ENCODE data around the gene PRKG2. TPM values are rescaled to one million over a fixed set of nuclear protein-coding genes. Genes with fewer than 3 reads are reported as not detected.
"Not testable (repeated sequence)": the region's sequence is repeated elsewhere in the genome, so short reads cannot be mapped to it uniquely, and the experiment has no call there.

PRKG2 gene
- total RNA-seq, 2 donors from 2014 or later: 0.99 to 2.9 TPM

DNA sequence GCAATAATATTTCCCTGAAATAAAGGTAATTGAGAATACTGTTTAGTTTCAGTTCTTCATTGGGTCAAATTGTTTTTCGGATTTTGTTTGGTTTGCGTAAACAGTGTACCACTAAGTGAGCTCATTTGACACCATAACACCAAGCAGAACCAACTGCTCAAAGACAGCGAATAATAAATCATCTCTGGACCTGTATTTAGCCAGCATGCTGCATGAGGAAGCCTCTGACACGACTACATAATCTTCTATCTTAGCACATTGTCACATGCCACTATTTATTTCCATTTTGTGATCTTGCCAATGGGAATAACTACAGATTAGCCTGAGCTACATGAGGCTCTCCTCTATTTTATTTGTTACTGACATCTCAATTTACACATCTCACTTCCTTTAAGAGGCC, 12.1 kb upstream of the PRKG2 start:
- intact Hi-C loops (cut with DNase I): no loop called here
- no peak for ATAC-seq

DNA sequence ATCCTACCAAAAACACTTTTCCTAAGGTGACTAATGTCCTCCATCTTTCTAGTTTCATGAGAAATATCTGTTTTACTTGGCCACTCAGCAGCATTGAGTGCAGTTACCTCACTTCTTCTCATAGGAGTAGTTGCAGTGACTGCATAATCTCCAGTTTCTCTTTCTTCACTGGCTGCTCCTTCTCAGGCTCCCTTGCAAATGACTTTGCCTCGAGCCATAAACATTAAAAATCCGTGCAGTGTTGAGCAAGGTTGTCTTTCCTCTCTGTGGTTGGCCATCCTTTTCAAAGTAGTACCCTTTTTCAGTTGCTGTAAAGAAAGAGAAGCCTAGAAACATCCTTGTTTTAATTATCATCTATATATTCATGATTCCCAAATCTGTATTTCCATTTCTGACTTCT, 10.2 kb upstream of the PRKG2 start:
- intact Hi-C loops (cut with DNase I): no loop called here
- Histone ChIP-seq H3K27me3 (no peaks in the 10 kb centered on the region), H3K36me3 (replicated peaks in 1 of 2; ENCODE audit: insufficient read depth in 1 of 2, low read depth in 2 of 2) (no peaks in the 10 kb centered on the region), H3K9me3 (no peaks in the 10 kb centered on the region), H3K27ac (no peak overlapping the region), H3K4me1 (no peaks in the 10 kb centered on the region), H3K4me3 (no peak overlapping the region)
- no peak for ATAC-seq
- WGBS, 2 donors: 33 to 34% methylated on average over 2 of the region's 2 CpGs
- DNase-seq: no peak
- TF ChIP-seq, protein P1, sequence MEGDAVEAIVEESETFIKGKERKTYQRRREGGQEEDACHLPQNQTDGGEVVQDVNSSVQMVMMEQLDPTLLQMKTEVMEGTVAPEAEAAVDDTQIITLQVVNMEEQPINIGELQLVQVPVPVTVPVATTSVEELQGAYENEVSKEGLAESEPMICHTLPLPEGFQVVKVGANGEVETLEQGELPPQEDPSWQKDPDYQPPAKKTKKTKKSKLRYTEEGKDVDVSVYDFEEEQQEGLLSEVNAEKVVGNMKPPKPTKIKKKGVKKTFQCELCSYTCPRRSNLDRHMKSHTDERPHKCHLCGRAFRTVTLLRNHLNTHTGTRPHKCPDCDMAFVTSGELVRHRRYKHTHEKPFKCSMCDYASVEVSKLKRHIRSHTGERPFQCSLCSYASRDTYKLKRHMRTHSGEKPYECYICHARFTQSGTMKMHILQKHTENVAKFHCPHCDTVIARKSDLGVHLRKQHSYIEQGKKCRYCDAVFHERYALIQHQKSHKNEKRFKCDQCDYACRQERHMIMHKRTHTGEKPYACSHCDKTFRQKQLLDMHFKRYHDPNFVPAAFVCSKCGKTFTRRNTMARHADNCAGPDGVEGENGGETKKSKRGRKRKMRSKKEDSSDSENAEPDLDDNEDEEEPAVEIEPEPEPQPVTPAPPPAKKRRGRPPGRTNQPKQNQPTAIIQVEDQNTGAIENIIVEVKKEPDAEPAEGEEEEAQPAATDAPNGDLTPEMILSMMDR (IDR thresholded peaks at IDR 0.05): no peak
- no peak for TF ChIP-seq POLR2A (IDR thresholded peaks at IDR 0.05)

More for the DNA sequence above, 12.1 kb upstream of the PRKG2 start:
- 40 to 48% methylated on average over 4 of the region's 4 CpGs for WGBS, 2 donors
- no peak for TF ChIP-seq POLR2A (IDR thresholded peaks at IDR 0.05)
- TF ChIP-seq, protein P1 (IDR thresholded peaks at IDR 0.05): no peak
- H3K27ac ChIP-seq: no peak overlapping the region
- no peaks in the 10 kb centered on the region for H3K4me1 ChIP-seq
- no peaks in the 10 kb centered on the region for H3K36me3 ChIP-seq (replicated peaks in 1 of 2; ENCODE audit: insufficient read depth in 1 of 2, low read depth in 2 of 2)
- H3K4me3 ChIP-seq: no peak overlapping the region
- DNase-seq: no peak
- H3K9me3 ChIP-seq: no peaks in the 10 kb centered on the region
- no peaks in the 10 kb centered on the region for H3K27me3 ChIP-seq

DNA sequence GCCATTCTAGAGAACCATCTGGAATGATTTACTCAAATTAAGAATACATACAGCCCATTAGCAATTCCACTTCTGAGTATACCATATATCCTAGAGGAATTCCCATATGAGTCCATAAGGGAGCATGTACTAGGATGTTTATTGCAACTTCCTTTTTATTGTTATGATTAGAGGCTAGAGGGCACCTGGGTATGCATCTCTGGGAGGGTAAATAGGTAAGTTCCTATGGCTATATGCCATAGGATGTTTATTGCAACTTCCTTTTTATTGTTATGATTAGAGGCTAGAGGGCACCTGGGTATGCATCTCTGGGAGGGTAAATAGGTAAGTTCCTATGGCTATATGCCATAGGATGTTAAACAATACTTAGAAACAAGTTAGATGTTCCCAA, 7.1 kb upstream of the PRKG2 start:
- H3K9me3 ChIP-seq; H3K36me3 ChIP-seq (replicated peaks in 1 of 2; ENCODE audit: insufficient read depth in 1 of 2, low read depth in 2 of 2); ATAC-seq; H3K4me1 ChIP-seq; DNase-seq; H3K27ac ChIP-seq; H3K27me3 ChIP-seq; intact Hi-C loops (cut with DNase I); H3K4me3 ChIP-seq: not testable (repeated sequence)

DNA sequence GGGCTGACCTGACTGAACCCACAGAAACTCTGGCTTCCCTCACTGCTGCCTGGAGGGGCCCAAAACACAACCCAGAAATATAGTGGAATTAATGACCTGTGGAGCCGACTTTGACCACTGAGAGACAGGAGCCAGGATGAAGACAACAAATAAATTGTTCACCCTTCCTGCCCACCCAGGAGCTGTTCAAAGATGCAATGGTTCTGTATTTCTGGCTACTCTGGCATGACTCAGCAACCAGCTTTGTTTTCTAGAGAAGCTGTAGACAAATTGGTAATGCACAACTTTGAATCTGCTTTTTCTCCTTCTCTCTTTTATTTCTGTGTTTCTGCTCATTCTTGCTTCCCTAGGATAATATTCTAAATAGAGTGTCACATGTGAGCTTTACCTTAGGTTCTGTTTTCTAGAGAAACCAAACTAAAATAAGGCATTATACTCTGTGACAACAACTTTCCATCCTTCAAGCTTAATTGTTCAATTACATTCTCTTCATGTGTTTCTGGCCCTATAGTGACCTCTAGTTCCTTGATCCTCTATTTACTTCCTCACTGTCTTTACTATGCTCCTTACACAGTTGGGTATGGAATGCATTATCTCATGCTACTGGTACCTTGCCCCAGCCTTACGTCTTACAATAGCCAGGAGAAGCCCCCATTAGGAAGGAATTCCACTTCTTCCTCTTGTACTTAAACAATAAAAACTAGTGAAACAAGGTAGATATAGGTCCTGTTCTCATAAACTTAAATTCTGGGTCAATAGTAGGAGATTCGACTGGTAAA, 6.5 kb upstream of the PRKG2 start:
- no peak for TF ChIP-seq POLR2A (IDR thresholded peaks at IDR 0.05)
- TF ChIP-seq, protein P1 (IDR thresholded peaks at IDR 0.05): no peak
- WGBS, 2 donors: 49 to 51% methylated on average over 3 of the region's 3 CpGs
- Histone ChIP-seq H3K27me3 (no peaks in the 10 kb centered on the region), H3K27ac (no peak overlapping the region), H3K4me1 (no peaks in the 10 kb centered on the region), H3K4me3 (no peak overlapping the region), H3K9me3 (no peaks in the 10 kb centered on the region), H3K36me3 (replicated peaks in 1 of 2; ENCODE audit: insufficient read depth in 1 of 2, low read depth in 2 of 2) (no peaks in the 10 kb centered on the region)
- DNase-seq (no peak), ATAC-seq (no peak)
- intact Hi-C loops (cut with DNase I): no loop called here

DNA sequence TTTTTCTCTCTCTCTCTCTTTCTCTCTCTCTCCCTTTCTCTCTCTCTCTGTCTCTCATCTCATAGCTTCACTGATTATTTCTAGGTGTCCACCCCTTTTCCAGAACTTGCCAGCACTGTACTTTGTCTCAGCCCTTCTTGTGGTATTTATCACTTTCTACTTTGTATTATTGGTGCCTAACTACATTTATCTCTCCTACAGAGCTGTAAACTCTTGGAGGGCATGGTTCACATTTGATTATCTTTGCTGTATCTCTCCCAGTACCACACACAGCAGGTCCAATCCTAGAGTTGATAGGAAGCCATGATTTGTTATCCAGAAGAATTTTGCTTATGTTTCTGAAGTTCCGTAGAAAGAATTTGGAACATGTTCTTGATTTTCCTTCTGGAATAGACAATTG, 5.2 kb upstream of the PRKG2 start:
- ATAC-seq: no peak

More for the DNA sequence above, 5.2 kb upstream of the PRKG2 start:
- H3K27me3 ChIP-seq: no peaks in the 10 kb centered on the region
- no peak overlapping the region for H3K4me3 ChIP-seq
- intact Hi-C loops (cut with DNase I): no loop called here
- no peak overlapping the region for H3K27ac ChIP-seq
- no peaks in the 10 kb centered on the region for H3K9me3 ChIP-seq
- TF ChIP-seq POLR2A (IDR thresholded peaks at IDR 0.05): no peak
- TF ChIP-seq, protein P1 (IDR thresholded peaks at IDR 0.05): no peak
- WGBS, 2 donors: 88% methylated on average over 1 of the region's 1 CpG
- no peak for DNase-seq
- no peaks in the 10 kb centered on the region for H3K4me1 ChIP-seq
- no peaks in the 10 kb centered on the region for H3K36me3 ChIP-seq (replicated peaks in 1 of 2; ENCODE audit: insufficient read depth in 1 of 2, low read depth in 2 of 2)
